Measurements from ENCODE around the gene PDE4D. TPM values are rescaled to one million over a fixed set of nuclear protein-coding genes. Genes with fewer than 3 reads are reported as not detected.
"Not testable (repeated sequence)": the region's sequence is repeated elsewhere in the genome, so short reads cannot be mapped to it uniquely, and the experiment has no call there.

Gene PDE4D
- total RNA-seq, 1 donor from 2014 or later, result 35.1 TPM

- DNase-seq (no peak), ATAC-seq (no peak)
- intact Hi-C loops (cut with micrococcal nuclease), result no loop called here
Observed at GRCh38 chr5:59813761-59814536, 79.6 kb downstream of the PDE4D start.

DNA sequence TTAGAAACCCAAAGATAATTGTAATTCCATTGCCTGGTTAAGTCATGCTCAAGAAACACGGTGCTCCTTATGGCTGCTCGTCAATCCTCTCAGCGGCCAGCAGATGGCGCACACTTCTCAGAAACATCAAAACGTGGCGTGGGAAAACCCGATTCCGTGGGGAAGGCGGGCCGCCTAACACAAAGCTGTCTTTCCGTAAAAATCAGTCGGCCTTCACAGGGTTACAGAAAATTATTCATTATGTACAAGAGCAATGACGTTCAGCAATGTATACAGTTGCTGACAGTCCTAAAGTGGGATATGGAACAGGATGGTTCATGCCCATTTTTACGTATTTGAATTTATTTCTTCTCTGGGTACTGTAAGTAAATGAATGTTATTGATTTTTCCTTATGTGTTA is 83.5 kb downstream of the PDE4D start:
- DNase-seq, result peak; percentile 78
- peak; percentile 61 for ATAC-seq
- intact Hi-C loops (cut with micrococcal nuclease), result no loop called here

DNA sequence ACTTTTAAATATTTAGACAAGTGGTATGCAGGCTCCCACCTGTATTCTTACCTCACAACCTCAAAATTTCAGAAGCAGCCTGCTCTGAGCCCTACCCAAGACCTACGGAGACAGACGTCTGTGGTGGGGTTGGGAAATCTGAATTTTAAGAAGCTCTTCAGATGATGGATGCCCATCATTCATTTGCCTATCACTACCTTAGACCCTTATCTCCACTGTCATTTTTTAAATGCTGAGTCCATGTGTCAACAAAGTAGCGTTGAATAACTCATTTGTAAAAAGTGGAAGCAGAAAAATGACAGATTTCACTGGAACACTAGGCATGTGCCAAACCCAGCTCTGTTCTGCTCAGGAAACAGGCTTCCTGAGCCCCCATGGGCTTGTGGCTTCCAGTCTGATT is 85.7 kb downstream of the PDE4D start:
- no peak for DNase-seq
- intact Hi-C loops (cut with micrococcal nuclease), result loop anchor here (10.0 kb wide), 1 partner anchor 133 kb away; no protein-coding TSS in a partner anchor
- ATAC-seq, result no peak

DNA sequence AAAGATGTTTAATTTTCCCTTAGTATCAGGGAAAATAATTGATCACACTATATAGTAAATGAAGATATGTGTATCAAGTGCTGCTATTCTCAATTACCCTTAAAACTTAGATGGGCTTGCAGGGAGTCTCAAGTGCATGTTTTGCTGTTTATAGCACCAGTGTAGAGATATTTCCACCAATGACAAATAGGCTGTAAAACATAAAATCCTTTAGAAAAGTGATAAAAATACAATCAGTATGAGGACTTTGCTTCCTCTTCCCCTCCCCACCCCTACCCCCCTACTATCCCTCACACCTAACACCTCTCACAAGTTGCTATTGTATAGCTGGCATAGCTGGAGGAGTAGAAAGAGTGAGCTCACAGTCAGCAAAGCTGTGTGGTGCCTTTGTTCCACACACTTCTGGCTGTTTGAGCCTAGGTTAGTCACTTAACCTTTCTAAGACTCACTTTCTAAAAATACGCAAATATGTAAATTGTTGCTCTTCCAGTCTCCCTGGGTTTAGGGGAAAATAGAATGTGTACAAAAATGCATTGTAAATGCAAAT is 93.1 kb downstream of the PDE4D start:
- no peak for ATAC-seq
- no peak for DNase-seq
- intact Hi-C loops (cut with micrococcal nuclease), result loop anchor here (5.0 to 10.0 kb wide), 2 partner anchors 126 to 408 kb away; no protein-coding TSS in a partner anchor

- intact Hi-C loops (cut with micrococcal nuclease), result loop anchor here (5.0 to 10.0 kb wide), 3 partner anchors 125 to 408 kb away; no protein-coding TSS in a partner anchor
- no peak for DNase-seq
- ATAC-seq, result peak; percentile 75
Observed at GRCh38 chr5:59799668-59800346, 93.7 kb downstream of the PDE4D start.

- intact Hi-C loops (cut with micrococcal nuclease), result loop anchor here (10.0 kb wide), 1 partner anchor 294 kb away; no protein-coding TSS in a partner anchor
- peak; percentile 55 for ATAC-seq
- DNase-seq, result no peak
Observed at GRCh38 chr5:59798862-59799667, 94.5 kb downstream of the PDE4D start.

- no peak for ATAC-seq
- DNase-seq, result no peak
- intact Hi-C loops (cut with micrococcal nuclease), result loop anchor here (10.0 kb wide), 1 partner anchor 290 kb away; no protein-coding TSS in a partner anchor
Observed at GRCh38 chr5:59795141-59795540, 98.4 kb downstream of the PDE4D start.

DNA sequence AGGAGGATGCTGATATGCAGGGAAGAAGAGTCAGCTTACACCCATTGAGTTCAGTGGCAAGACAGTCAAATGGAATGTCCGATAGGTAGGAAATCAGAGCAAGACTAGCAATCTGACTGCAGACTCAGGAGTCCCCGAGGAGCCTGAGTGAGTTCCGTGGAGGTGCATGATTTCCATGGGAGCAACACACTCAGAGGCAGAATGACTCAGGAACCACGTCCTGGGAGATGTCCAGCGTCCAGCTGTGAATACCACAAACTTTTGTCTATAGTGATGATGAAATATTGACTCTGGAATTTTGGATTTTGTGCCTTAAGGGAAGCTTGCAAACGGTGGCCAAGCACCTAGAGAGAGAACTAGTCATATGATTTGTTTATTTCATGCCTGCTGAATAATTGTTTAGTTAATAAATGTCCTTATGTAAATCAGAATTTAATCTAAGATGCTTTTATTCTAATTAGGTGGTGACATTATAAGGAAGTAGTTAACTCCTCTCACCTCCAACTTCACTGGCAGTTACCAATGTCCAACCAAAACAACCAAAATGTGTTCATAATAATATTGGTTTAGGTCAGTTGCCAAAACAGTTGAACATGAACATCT is 100.4 kb downstream of the PDE4D start:
- intact Hi-C loops (cut with micrococcal nuclease), result loop anchor here (10.0 kb wide), 1 partner anchor 288 kb away; no protein-coding TSS in a partner anchor
- DNase-seq, result peak; percentile 69
- ATAC-seq, result peak; percentile 64

DNA sequence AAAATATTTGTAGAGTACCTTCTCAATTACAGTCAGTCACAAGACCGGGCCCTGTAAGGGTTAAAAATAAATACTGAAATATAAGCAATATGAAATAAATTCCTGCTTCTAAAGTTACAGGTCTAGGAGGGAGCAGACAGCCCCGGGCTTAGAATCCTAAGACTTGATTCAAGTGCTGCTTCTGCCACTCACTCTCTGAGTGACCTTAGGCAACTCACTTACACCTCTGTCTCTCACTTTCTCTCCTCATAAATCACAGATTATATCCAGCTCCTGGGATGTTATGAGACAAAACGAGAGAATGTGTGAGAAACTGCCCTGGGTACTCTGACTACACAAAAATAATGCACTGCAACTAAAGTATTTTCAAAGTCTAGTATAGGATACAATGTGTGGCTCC is 101.9 kb downstream of the PDE4D start:
- DNase-seq (no peak), ATAC-seq (no peak)
- intact Hi-C loops (cut with micrococcal nuclease), result loop anchor here (10.0 kb wide), 1 partner anchor 287 kb away; no protein-coding TSS in a partner anchor

GRCh38 chr5:59790776-59791475 is 102.6 kb downstream of the PDE4D start:
- no peak for ATAC-seq
- no peak for DNase-seq
- intact Hi-C loops (cut with micrococcal nuclease), result loop anchor here (10.0 kb wide), 1 partner anchor 286 kb away; no protein-coding TSS in a partner anchor

DNA sequence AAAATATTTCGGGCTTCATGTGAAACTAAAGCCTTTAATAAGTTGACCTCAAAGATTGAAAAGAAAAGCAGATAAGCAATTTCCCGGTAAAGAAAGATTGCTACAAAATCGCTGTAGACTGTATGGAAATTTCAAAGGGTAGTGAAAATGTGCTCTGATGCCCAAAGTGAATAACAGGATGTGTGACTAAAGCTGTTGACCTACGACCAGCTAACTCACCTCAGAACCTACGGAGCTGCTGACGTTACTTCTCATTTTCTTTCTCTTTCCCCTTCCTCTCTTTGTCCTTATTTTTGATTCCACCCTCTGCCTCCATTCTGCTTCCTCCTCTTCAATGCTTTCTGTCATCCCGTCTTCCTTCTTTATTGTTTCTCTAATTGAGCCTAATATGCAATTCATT is 103.2 kb downstream of the PDE4D start:
- DNase-seq (no peak), ATAC-seq (no peak)
- intact Hi-C loops (cut with micrococcal nuclease), result loop anchor here (10.0 kb wide), 1 partner anchor 286 kb away; no protein-coding TSS in a partner anchor

DNA sequence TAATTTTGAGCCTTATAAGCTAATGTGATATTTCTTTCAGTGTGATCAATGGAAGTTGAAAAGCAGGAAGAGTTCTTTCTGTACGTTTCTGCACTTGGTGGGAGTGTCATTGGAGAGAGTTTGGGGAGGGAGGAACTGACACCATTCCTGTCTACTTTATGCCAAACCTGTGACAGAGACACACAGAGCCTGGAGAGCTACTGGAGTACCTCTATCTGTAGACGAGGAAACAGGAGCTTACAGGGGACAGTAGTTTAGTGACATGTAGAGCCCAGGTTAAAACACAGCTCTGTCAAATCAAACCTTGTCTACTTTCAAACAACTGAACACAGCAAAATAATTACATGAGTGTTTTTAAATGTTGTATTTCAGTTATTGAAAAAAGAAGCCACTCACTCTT is 103.6 kb downstream of the PDE4D start:
- DNase-seq, result no peak
- no peak for ATAC-seq
- intact Hi-C loops (cut with micrococcal nuclease), result loop anchor here (10.0 kb wide), 1 partner anchor 285 kb away; no protein-coding TSS in a partner anchor

- intact Hi-C loops (cut with micrococcal nuclease), result no loop called here
- DNase-seq (no peak), ATAC-seq (no peak)
Observed at GRCh38 chr5:59789197-59789596, 104.3 kb downstream of the PDE4D start.

- DNase-seq (no peak), ATAC-seq (no peak)
- intact Hi-C loops (cut with micrococcal nuclease), result no loop called here
Observed at GRCh38 chr5:59786334-59786805, 107.2 kb downstream of the PDE4D start.

DNA sequence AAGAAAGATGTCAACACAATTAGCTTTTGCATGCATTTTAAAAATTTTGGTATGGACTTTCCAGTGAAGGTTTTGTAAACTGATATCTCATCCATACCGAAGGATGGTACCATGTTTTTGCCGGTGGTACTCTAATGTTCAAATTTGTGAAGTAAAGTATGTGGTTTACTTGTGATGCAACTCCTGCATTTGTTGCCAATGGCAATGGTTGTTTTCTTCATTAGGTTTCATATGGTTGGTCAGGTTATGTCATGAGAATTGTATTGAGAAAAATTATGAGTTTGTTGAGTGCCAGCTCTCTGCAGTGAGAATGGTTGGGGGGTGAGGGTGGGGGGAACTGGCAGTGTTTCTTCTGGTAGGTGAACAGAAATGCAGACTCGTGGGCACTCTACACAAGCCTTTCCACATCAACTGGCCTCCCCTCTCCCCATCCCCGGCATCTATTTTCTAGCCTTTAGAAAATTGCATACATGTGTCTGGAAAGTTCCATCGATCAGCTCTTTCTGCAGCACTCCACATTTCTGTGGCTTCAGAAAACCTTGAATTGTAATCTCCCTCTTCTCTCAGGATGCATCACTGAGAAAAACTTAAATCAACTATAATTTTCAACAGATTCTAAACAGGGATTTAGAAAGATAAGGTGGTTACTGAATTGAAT is 107.7 kb downstream of the PDE4D start:
- intact Hi-C loops (cut with micrococcal nuclease), result no loop called here
- ATAC-seq (no peak), DNase-seq (no peak)

DNA sequence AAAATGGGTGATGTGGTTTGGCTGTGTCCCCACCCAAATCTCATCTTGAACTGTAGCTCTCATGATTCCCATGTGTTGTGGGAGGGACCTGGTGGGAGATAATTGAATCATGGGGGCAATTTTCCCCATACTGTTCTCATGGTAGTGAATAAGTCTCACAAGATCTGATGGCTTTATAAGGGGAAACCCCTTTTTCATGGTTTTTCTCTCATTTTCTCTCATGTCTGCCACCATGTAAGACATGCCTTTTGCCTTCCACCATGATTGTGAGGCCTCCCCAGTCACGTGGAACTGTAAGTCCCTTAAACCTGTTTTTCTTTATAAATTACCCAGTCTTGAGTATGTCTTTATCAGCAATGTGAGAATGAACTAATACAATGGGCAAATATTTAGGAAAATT is 108.8 kb downstream of the PDE4D start:
- intact Hi-C loops (cut with micrococcal nuclease); DNase-seq; ATAC-seq: not testable (repeated sequence)

DNA sequence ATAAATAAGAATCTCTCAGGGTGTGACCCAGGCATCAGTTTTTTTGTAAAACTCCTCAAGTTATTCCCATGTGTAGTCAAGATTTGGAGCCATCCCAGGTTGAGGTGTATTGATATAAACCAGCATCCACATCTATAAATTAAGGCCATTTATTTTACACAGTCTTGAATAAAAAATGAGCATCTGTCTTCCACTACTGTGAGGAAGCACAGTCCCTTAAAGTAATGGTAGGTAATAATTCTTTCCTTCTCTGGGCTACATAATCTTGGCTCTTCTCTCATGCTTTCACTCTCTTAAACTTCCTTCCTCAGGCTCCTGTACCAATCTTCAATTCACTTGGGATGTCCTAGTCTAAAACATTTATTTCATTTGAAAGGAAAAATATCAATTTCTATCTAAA is 110.3 kb downstream of the PDE4D start:
- ATAC-seq (no peak), DNase-seq (no peak)
- intact Hi-C loops (cut with micrococcal nuclease), result no loop called here

Measured in left ventricle myocardium superior (tissue), 1 donor.